ENCODE measurements around the gene BTBD16. TPM values are rescaled to one million over a fixed set of nuclear protein-coding genes. Genes with fewer than 3 reads are reported as not detected.

The BTBD16 gene
- total and polyA plus RNA-seq, 2 of the 4 experiments (the other 2 are of a cell fraction) = not detected

- no peak overlapping the region for H3K4ac ChIP-seq (ENCODE audit: low read depth, low read length)
- no peak for DNase-seq
- H3K27ac ChIP-seq (ENCODE audit: insufficient read depth, low read length) = no peak overlapping the region
- no peak overlapping the region for H3K23ac ChIP-seq (ENCODE audit: low read depth, low read length)
- no peak overlapping the region for H2BK5ac ChIP-seq (ENCODE audit: low read depth, low read length, poor library complexity, severe bottlenecking)
- POLR2A ChIA-PET (ENCODE audit: unreplicated experiment) = no interaction called here
- no peaks in the 10 kb centered on the region for H4K20me1 ChIP-seq (ENCODE audit: insufficient read depth, low read length)
- no peak for TF ChIP-seq SMC3 (IDR thresholded peaks at IDR 0.05; ENCODE audit: low read depth, low read length)
- no peak for TF ChIP-seq RFX5 (IDR thresholded peaks at IDR 0.05; ENCODE audit: low read depth, low read length)
- TF ChIP-seq MAZ (IDR thresholded peaks at IDR 0.05; ENCODE audit: borderline replicate concordance, low read depth, low read length) = no peak
- TF ChIP-seq NFE2L2 (IDR thresholded peaks at IDR 0.05; ENCODE audit: low read depth, low read length) = no peak
- TF ChIP-seq, protein P1, sequence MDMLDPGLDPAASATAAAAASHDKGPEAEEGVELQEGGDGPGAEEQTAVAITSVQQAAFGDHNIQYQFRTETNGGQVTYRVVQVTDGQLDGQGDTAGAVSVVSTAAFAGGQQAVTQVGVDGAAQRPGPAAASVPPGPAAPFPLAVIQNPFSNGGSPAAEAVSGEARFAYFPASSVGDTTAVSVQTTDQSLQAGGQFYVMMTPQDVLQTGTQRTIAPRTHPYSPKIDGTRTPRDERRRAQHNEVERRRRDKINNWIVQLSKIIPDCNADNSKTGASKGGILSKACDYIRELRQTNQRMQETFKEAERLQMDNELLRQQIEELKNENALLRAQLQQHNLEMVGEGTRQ (IDR thresholded peaks at IDR 0.05; ENCODE audit: low read depth, low read length) = no peak
- WGBS, 2 experiments (ENCODE audit: extremely low coverage in 2 of 2, insufficient read length in 1 of 2) = no CpG with 5 or more reads among the region's 2 CpGs
- H2BK15ac ChIP-seq (ENCODE audit: low read depth, low read length) = no peak overlapping the region
- no peaks in the 10 kb centered on the region for H3K9me1 ChIP-seq (ENCODE audit: insufficient read depth, low read length)
- no peak for ATAC-seq (ENCODE audit: low read depth)
- H2AK9ac ChIP-seq (replicated peaks; ENCODE audit: low read depth, low read length, poor library complexity) = no peak overlapping the region
- no peak overlapping the region for H2AFZ ChIP-seq (replicated peaks; ENCODE audit: low read length, poor library complexity)
- dilution Hi-C loops (cut with HindIII; ENCODE audit: low sequenced_read_pairs, unreplicated experiment) = no loop called here
- no peak overlapping the region for H4K91ac ChIP-seq (ENCODE audit: insufficient read depth, low read depth, low read length)
- no peak overlapping the region for H4K8ac ChIP-seq (ENCODE audit: low read depth in 2 of 2, low read length in 2 of 2)
- no peak overlapping the region for H3K4me2 ChIP-seq (ENCODE audit: low read depth, low read length)
- no peak overlapping the region for H3K14ac ChIP-seq (replicated peaks; ENCODE audit: low read depth, low read length)
- H4K5ac ChIP-seq (ENCODE audit: low read depth, low read length) = no peak overlapping the region
- no peaks in the 10 kb centered on the region for H3K27me3 ChIP-seq (ENCODE audit: control insufficient read depth, insufficient read depth, low read length)
- no peak overlapping the region for H3K56ac ChIP-seq (ENCODE audit: extremely low read depth, insufficient read depth, low read length)
- no peak overlapping the region for H2BK20ac ChIP-seq (ENCODE audit: low read depth, low read length)
- in situ Hi-C loops (cut with MboI; ENCODE audit: low sequenced_read_pairs) = no loop called here
- no peaks in the 10 kb centered on the region for H3K36me3 ChIP-seq (ENCODE audit: control insufficient read depth, insufficient read depth, low read length)
- H3K4me3 ChIP-seq (ENCODE audit: insufficient read depth, low read depth, low read length) = no peak overlapping the region
- H3K9me3 ChIP-seq (ENCODE audit: control insufficient read depth, insufficient read depth, low read length) = no peaks in the 10 kb centered on the region
- H2AK5ac ChIP-seq (ENCODE audit: low read depth, low read length) = no peak overlapping the region
- H2BK120ac ChIP-seq (ENCODE audit: low read depth, low read length) = no peak overlapping the region
- CTCF ChIA-PET = no interaction called here
- no peak overlapping the region for H3K18ac ChIP-seq (ENCODE audit: low read depth, low read length)
- BruUV-seq (replicated peaks) = no TSS peak
- intact Hi-C loops (cut with micrococcal nuclease) = loop anchor here (5.0 kb wide), 1 partner anchor 43 kb away; no protein-coding TSS in a partner anchor
- H3K79me1 ChIP-seq (ENCODE audit: low read depth in 1 of 2, low read length in 2 of 2) = peaks cover 5 to 24% of the 10 kb centered on the region in 2 experiments; a peak in 3 of 4 replicates
- H3K9ac ChIP-seq (ENCODE audit: low read depth, low read length) = no peak overlapping the region
- H3K4me1 ChIP-seq (ENCODE audit: control insufficient read depth, insufficient read depth, low read length) = no peaks in the 10 kb centered on the region
Measured at GRCh38 chr10:122379537-122379936, 108.4 kb downstream of the BTBD16 start.

Data from IMR-90 (cell line).